ENCODE measurements around the gene CD38.

- TF ChIP-seq, protein P1, sequence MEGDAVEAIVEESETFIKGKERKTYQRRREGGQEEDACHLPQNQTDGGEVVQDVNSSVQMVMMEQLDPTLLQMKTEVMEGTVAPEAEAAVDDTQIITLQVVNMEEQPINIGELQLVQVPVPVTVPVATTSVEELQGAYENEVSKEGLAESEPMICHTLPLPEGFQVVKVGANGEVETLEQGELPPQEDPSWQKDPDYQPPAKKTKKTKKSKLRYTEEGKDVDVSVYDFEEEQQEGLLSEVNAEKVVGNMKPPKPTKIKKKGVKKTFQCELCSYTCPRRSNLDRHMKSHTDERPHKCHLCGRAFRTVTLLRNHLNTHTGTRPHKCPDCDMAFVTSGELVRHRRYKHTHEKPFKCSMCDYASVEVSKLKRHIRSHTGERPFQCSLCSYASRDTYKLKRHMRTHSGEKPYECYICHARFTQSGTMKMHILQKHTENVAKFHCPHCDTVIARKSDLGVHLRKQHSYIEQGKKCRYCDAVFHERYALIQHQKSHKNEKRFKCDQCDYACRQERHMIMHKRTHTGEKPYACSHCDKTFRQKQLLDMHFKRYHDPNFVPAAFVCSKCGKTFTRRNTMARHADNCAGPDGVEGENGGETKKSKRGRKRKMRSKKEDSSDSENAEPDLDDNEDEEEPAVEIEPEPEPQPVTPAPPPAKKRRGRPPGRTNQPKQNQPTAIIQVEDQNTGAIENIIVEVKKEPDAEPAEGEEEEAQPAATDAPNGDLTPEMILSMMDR (IDR thresholded peaks at IDR 0.05; ENCODE audit: low read depth, low read length, missing input control) = no peak
- TF ChIP-seq ATF3 (IDR thresholded peaks at IDR 0.05) (no peak), RXRA (IDR thresholded peaks at IDR 0.05) (no peak), EGR1 (IDR thresholded peaks at IDR 0.05; ENCODE audit: low read depth in 2 of 2) (no peak), HNF4A (conservative IDR thresholded peaks at IDR 0.05) (no peak)
These were observed 21.0 kb downstream of the CD38 start for GRCh38 chr4:15799141-15799540.
